Measurements from ENCODE around the gene C16orf54.
"Not testable (repeated sequence)": the region's sequence is repeated elsewhere in the genome, so short reads cannot be mapped to it uniquely, and the experiment has no call there.

Gene C16orf54

DNA sequence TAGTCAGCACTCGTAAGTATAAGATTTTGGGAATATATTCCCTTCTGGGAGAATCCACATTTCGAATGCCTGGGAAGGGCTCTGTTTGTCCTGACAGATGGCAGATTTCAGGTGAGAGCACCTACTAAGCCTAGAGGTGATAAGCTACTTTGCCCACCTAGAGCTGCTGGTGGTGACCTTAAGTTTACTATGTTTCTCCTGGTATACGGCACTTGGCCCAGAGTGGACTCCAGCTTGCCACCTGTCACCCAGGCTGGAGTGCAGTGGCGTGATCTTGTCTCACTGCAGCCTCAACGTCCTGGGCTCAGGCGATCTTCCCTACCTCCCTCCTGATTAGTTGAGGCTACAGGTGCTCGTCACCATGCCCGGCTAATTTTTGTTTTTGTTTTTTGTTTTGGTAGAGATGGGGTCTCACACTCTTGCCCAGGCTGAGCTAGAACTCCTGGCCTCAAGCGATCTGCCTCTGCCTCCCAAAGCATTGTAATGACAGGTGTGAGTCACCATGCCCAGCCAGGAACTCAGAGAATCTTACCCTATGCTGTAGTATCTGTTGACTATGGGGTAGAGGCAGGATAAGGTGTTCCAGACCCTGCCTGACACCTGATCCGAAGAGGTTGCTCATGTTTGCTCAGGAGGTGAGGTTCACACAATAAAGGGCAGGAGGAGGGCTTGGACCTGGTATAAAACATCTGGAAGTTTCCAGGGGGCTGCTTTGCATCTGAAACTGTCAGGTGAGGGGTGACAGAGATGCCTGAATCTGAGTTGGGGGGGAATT, 32.0 kb upstream of the C16orf54 start, which contains the start of gene ZG16:
Gene ZG16, plus strand, starts transcription at position 681 of the 775 bp plus-strand sequence. CDS start 1,011 bp downstream, outside the sequence.
- no peak within 1 kb of the TSS for H3K27ac Mint-ChIP-seq

DNA sequence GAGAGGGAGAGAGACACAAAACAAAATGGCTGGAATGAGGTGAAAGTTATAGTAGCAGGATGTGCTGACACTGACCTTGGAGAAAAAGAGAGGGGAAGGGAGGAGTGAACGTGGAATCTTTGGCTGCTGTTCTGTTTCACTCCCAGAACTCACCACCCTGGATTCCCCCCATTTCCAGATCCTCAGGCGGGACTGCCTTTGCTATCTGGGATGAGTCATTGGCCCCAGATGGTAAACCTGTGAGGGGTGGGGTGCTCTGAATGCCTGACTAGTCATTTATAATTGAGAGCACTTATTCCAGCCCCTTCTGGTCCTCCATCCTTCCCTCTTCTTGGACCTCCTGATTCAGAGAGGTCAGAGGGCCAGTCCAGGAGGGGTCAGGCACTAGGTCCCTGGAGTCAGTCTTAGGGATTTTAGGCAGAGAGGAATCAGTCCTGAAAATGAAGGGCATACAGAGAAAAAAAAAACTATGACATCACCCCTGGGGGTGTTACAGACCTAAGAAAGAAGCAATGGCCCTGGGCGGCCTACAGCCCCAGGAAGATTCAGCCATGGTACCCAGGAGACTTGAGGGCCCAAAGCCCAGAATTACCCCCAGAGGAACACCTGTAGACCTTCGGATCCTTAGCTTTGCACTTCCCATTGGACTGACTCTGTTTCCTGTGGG, 30.1 kb upstream of the C16orf54 start:
- peaks cover 6% of the 10 kb centered on the region for H3K4me1 Mint-ChIP-seq (ENCODE audit: low read depth)
- no peak overlapping the region for H3K27ac Mint-ChIP-seq
- H3K9me3 Mint-ChIP-seq: no peaks in the 10 kb centered on the region
- no peaks in the 10 kb centered on the region for H3K27me3 Mint-ChIP-seq
- H3K36me3 Mint-ChIP-seq (ENCODE audit: low read depth): no peaks in the 10 kb centered on the region
- no peak overlapping the region for H3K4me3 Mint-ChIP-seq

More for the DNA sequence above, 32.0 kb upstream of the C16orf54 start, which contains the start of gene ZG16:
- H3K27me3 Mint-ChIP-seq: no peaks in the 10 kb centered on the region
- no peak within 1 kb of the TSS for H3K4me3 Mint-ChIP-seq
- no peaks in the 10 kb centered on the region for H3K9me3 Mint-ChIP-seq
- H3K4me1 Mint-ChIP-seq (ENCODE audit: low read depth): peaks cover 6% of the 10 kb centered on the region
- no peaks in the 10 kb centered on the region for H3K36me3 Mint-ChIP-seq (ENCODE audit: low read depth)

DNA sequence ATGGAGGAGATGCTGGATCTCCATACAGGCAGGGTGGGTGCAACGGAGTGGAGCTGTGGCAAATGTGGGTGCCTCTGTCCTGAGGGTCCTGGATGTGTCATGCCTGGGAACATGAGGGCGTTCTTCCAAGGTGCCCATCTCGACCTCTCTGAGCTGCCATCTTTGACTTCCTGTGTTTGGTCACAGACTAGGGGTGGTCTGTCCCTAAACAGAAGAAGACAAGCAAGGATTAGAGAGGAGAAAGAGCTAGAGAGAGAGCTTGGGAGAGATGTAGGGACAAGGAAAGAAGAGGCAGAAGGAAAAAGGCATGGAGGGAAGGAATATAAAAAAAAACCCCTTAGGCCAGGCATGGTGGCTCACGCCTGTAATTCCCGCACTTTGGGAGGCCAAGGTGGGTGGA, 28.9 kb upstream of the C16orf54 start:
- H3K9me3 Mint-ChIP-seq: no peaks in the 10 kb centered on the region
- H3K27ac Mint-ChIP-seq: peak overlapping the region; percentile 77
- peaks cover 6% of the 10 kb centered on the region for H3K4me1 Mint-ChIP-seq (ENCODE audit: low read depth)
- H3K4me3 Mint-ChIP-seq: no peak overlapping the region
- no peaks in the 10 kb centered on the region for H3K36me3 Mint-ChIP-seq (ENCODE audit: low read depth)
- no peaks in the 10 kb centered on the region for H3K27me3 Mint-ChIP-seq

DNA sequence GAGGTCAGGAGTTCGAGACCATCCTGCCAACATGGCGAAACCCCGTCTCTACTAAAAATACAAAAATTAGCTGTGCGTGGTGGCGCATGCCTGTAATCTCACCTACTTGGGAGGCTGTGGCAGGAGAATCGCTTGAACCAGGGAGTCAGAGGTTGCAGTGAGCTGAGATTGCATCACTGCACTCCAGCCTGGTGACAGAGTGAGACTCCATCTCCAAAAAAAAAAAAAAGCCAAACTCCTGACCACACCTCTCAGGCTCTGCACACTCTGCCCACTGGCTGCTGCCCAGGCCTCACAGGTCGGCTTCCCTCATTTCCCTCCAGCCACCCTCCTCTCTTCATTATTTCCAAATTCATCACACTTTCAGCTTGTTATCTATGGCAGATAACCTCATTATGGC, 26.5 kb upstream of the C16orf54 start:
- not testable (repeated sequence) for H3K4me3 Mint-ChIP-seq; H3K9me3 Mint-ChIP-seq; H3K36me3 Mint-ChIP-seq (ENCODE audit: low read depth); H3K27ac Mint-ChIP-seq; H3K4me1 Mint-ChIP-seq (ENCODE audit: low read depth); H3K27me3 Mint-ChIP-seq

DNA sequence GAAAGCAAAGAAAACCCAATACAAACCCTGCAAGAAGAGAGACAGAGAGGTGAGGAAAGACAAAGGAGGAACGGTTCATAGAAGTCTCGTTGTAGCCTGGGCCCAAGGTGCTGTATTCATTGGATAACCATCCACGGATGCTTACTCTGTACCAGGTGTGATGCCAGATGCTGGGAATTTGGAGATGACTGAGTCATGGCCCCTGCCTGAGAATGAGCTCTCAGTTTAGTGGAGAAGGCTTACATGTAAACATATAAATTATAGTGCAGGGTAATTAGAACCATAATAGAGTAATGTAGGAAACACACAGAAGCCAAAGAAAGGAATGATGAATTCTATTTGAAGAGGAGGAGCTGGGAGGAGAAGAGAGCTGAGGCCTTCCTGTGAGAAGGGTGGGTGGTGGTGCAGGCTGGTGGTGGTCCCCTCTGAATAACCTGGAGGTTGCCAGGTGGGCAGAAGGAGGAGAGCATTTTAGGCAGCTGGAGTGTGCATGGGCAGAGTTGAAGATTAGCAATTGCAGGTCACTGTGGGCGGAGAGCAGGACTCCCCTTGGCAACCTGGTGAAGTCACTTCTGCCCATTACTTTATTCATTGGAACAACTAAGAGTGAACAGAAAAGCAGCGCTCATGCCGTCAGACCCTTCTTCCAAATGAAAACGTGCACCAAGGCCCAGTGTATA, 24.6 kb upstream of the C16orf54 start:
- no peak overlapping the region for H3K4me3 Mint-ChIP-seq
- no peaks in the 10 kb centered on the region for H3K27me3 Mint-ChIP-seq
- no peaks in the 10 kb centered on the region for H3K36me3 Mint-ChIP-seq (ENCODE audit: low read depth)
- H3K4me1 Mint-ChIP-seq (ENCODE audit: low read depth): peaks cover under 1% of the 10 kb centered on the region
- H3K27ac Mint-ChIP-seq: no peak overlapping the region
- H3K9me3 Mint-ChIP-seq: no peaks in the 10 kb centered on the region

DNA sequence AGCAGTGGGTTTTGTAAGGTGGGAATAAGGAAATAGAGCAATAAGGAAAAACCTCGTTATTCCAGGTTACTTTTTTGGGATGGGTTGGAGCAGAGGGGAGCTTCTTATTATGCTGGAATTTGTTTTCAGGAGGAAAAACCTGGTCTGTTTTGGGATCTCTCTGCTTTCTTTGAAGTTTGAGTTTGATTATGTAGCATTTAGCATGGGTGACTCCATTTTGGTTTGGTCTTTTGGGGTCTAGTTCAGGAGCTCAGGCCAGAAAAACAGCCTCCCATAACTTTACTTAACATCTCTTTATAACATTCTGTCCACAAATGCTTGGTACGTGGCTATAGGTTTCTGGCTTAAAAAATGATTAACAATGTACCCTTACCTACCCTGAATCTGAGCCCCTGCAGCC, 23.7 kb upstream of the C16orf54 start:
- no peaks in the 10 kb centered on the region for H3K9me3 Mint-ChIP-seq
- H3K36me3 Mint-ChIP-seq (ENCODE audit: low read depth): no peaks in the 10 kb centered on the region
- no peak overlapping the region for H3K4me3 Mint-ChIP-seq
- no peaks in the 10 kb centered on the region for H3K4me1 Mint-ChIP-seq (ENCODE audit: low read depth)
- H3K27me3 Mint-ChIP-seq: no peaks in the 10 kb centered on the region
- H3K27ac Mint-ChIP-seq: no peak overlapping the region

DNA sequence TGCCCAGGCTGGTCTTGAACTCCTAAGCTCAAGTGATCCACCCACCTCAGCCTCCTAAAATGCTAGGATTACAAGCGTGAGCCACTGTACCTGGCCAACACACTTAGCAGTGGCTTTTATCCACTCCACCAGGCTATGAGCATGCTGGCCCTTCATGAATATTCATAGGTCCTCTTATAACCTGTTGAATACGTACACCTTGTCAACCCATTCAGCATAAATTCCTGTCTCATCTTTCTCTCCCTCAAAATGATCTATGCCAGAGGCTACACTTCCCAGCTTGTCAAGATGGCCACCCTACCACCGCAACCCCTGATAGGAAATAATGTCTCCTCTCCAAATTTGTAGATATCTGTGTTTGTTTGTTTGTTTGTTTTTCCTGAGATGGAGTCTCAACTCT, 21.3 kb upstream of the C16orf54 start:
- no peaks in the 10 kb centered on the region for H3K4me1 Mint-ChIP-seq (ENCODE audit: low read depth)
- no peak overlapping the region for H3K4me3 Mint-ChIP-seq
- H3K9me3 Mint-ChIP-seq: no peaks in the 10 kb centered on the region
- H3K27me3 Mint-ChIP-seq: no peaks in the 10 kb centered on the region
- H3K36me3 Mint-ChIP-seq (ENCODE audit: low read depth): no peaks in the 10 kb centered on the region
- H3K27ac Mint-ChIP-seq: no peak overlapping the region

DNA sequence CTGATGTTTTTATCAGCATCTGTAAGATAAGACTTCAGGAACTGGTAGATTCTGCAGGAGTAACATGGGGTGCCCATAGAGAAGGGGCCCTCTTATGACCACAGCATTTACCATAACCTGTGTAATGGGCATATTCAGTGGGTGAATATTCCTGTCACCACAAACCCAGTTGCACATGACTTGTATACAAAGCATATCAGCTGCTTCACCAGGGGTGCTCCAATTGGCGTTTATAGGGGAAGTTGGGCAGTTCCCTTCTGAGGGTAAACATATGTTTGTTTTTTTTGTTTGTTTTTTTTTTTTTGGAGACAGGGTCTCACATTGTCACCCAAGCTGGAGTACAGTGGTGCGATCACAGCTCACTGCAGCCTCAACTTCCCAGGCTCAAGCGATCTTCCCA, 20.8 kb upstream of the C16orf54 start:
- Mint-ChIP-seq H3K27me3 (no peaks in the 10 kb centered on the region), H3K9me3 (no peaks in the 10 kb centered on the region), H3K36me3 (ENCODE audit: low read depth) (no peaks in the 10 kb centered on the region), H3K4me1 (ENCODE audit: low read depth) (no peaks in the 10 kb centered on the region), H3K27ac (no peak overlapping the region), H3K4me3 (no peak overlapping the region)

DNA sequence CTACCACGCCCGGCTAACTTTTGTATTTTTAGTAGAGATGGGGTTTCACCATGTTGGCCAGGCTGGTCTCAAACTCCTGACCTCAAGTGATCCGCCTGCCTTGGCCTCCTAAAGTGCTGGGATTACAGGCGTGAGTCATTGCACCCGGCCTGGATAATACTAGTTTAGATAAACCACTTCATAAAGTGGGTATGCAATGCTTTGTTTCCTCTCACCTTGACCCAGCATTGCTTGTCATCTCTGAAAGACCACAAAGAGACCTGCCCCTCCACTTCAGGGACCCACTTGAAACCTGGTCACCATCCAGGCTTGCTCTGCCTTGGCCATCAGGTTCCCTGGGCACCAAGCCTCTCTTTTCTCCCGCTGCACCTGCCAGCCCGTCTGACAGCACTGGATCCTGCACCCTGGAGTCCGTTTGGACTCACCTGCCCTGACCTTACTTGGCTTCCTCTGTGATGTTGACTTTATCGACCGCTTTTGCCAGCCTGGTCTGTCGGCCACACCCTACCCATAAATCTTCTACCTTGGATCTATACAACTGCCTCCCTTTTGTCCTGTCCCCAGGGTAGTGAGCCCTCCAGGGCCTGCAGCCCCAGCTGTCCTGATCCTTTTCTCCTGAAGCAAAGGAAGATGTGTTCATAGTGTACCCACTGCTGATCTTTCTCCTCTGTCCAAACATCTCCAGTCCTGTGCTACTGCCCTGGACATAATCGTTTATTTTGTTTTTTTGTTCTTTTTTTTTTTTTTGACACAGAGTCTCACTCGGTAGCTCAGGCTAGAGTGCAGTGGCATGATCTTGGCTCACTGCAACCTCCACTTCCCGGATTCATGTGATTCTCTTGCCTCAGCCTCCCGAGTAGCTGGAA, 19.6 kb upstream of the C16orf54 start:
- H3K27me3 Mint-ChIP-seq: no peaks in the 10 kb centered on the region
- H3K27ac Mint-ChIP-seq: no peak overlapping the region
- no peak overlapping the region for H3K4me3 Mint-ChIP-seq
- no peaks in the 10 kb centered on the region for H3K36me3 Mint-ChIP-seq (ENCODE audit: low read depth)
- H3K9me3 Mint-ChIP-seq: no peaks in the 10 kb centered on the region
- no peaks in the 10 kb centered on the region for H3K4me1 Mint-ChIP-seq (ENCODE audit: low read depth)

DNA sequence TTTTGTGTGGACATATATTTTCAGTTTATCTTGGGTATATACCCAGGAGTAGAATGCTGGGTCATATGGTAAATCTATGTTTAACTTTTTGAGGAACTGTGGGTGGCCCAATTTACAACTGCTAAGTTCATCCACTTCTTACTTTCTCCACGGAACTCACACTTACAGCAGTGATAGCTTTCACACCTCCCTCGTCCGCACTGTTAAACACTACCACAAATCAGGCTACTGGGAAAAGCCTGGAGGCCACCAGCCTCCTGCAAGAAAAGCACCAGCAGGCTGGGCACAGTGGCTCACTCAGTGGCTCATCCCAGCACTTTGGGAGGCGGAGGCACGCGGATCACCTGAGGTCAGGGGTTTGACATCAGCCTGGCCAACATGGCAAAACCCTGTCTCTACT, 17.5 kb upstream of the C16orf54 start:
- H3K36me3 Mint-ChIP-seq (ENCODE audit: low read depth): no peaks in the 10 kb centered on the region
- H3K27ac Mint-ChIP-seq: peak overlapping the region; percentile 31
- H3K27me3 Mint-ChIP-seq: no peaks in the 10 kb centered on the region
- no peak overlapping the region for H3K4me3 Mint-ChIP-seq
- H3K9me3 Mint-ChIP-seq: no peaks in the 10 kb centered on the region
- H3K4me1 Mint-ChIP-seq (ENCODE audit: low read depth): no peaks in the 10 kb centered on the region

DNA sequence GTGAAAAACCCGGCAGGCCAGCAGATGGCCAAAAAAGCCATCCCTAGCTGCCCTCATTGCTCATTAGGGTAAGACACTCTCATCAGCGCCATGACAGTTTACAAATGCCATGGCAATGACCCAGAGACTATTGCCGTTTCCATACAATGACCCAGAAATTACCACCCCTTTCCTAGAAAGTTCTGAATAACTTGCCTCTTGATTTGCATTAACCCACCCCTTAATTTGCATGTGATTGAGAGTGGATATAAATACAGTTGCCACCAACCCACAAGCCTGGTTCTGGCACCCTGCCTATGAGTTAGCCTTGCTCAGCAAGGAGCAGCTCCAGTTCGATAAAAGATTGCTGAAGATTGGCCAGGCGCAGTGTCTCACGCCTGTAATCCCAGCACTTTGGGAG, 16.1 kb upstream of the C16orf54 start:
- Mint-ChIP-seq H3K27ac (no peak overlapping the region), H3K9me3 (no peaks in the 10 kb centered on the region), H3K27me3 (no peaks in the 10 kb centered on the region), H3K4me1 (ENCODE audit: low read depth) (peaks cover 3% of the 10 kb centered on the region), H3K4me3 (no peak overlapping the region), H3K36me3 (ENCODE audit: low read depth) (no peaks in the 10 kb centered on the region)

DNA sequence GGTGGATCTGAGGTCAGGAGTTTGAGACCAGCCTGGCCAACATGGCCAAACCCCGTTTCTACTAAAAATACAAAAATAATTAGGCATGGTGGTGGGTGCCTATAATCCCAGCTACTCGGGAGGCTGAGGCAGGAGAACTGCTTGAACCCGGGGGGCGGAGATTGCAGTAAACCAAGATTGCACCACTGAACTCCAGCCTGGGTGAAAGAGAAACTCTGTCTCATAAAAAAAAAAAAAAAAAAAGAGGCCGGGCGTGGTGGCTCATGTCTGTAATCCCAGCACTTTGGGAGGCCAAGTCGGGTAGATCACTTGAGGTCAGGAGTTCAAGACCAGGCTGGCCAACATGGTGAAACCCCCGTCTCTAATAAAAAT, 15.5 kb upstream of the C16orf54 start:
- H3K4me1 Mint-ChIP-seq (ENCODE audit: low read depth); H3K4me3 Mint-ChIP-seq; H3K9me3 Mint-ChIP-seq; H3K36me3 Mint-ChIP-seq (ENCODE audit: low read depth); H3K27me3 Mint-ChIP-seq; H3K27ac Mint-ChIP-seq: not testable (repeated sequence)

DNA sequence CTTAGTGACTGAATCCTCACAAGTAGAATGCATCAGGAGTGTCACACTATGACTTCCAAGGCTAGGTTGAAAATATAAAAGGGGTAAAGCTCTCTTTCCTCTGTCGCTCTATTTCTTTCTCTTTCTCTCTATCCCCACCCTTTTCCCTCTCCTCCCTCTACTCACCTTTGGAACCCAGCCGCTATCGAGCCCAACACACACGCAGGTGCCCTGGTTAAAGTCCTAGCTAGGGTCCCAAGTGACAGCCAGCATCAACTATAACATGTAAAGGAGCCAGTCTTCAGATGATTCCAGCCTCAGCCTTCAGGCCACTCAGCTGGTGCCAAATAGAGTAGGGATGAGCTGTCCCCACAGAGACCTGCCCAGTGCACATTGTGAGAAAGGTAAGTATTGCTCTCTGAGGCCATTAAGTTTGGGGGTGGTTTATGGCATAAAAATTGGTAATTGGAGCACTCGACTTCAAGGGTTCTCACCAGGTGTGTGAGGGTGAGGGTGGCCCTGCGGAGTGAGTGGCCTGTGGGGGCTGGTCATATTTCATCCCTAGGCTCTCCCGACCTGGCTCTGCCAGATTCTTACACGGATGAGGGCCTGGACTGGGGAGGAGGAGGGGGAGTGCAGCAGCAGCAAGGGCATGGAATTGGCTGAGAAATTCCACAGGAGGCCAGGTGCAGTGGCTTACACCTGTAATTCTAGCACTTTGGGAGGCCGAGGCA, 14.9 kb upstream of the C16orf54 start:
- H3K27me3 Mint-ChIP-seq: no peaks in the 10 kb centered on the region
- no peaks in the 10 kb centered on the region for H3K9me3 Mint-ChIP-seq
- peaks cover 11% of the 10 kb centered on the region for H3K4me1 Mint-ChIP-seq (ENCODE audit: low read depth)
- no peak overlapping the region for H3K4me3 Mint-ChIP-seq
- no peak overlapping the region for H3K27ac Mint-ChIP-seq
- H3K36me3 Mint-ChIP-seq (ENCODE audit: low read depth): no peaks in the 10 kb centered on the region

DNA sequence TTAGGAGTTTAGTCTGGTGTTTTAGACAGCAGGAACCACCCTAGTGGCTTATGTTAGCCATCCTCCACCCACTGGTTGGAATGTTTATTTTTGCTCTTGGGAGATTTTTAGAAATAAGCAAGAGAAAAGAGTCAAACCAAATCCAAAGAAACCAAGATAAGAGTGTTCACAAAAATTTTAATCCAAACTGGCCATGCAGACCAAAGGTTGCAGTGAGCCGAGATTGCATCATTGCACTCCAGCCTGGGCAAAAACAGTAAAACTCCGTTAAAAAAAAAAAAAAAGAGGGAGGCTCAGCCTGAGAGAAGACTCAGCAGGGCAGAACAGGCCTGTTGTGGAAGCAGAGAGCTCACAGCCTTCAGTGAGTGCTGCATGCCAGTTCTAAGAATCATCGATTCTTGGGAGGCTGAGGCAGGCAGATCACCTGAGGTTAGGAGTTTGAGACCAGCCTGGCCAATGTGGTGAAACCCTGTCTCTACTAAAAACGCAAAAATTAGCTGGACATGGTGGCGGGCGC, 12.2 kb upstream of the C16orf54 start:
- Mint-ChIP-seq H3K9me3 (no peaks in the 10 kb centered on the region), H3K27ac (no peak overlapping the region), H3K4me1 (ENCODE audit: low read depth) (peaks cover 23% of the 10 kb centered on the region), H3K4me3 (no peak overlapping the region), H3K36me3 (ENCODE audit: low read depth) (no peaks in the 10 kb centered on the region), H3K27me3 (no peaks in the 10 kb centered on the region)
